C4-2B (cell line): ENCODE measurements around the gene STARD4.

Source experiments
- H3K27ac ChIP-seq: fragments of 450-650 bp; 2 replicates; pipeline ENCODE4 v1.5.1; 2017
- CTCF ChIP-seq: fragments of 450-650 bp; conservative IDR thresholded peaks from 2 replicates; pipeline ENCODE4 v1.5.1; 2017; ENCODE audit warnings: mild to moderate bottlenecking
- ZFX ChIP-seq: fragments of 450-650 bp; IDR thresholded peaks from 2 replicates; pipeline ENCODE4 v1.6.1; 2017

Gene STARD4

GRCh38 chr5:111512375-111513130 lies at the start of gene STARD4:
STARD4 (minus strand) TSS chr5:111512535; CDS start chr5:111507433, 5,102 bp downstream.
- TF ChIP-seq CTCF = no peak
- TF ChIP-seq ZFX = no peak
- peak within 1 kb of the TSS; percentile 85 for H3K27ac ChIP-seq

GRCh38 chr5:111559680-111560079 lies 47.3 kb upstream of the STARD4 start:
- TF ChIP-seq ZFX (no peak), CTCF (no peak)
- no peak overlapping the region for H3K27ac ChIP-seq

GRCh38 chr5:111557686-111558085 lies 45.4 kb upstream of the STARD4 start:
- TF ChIP-seq CTCF = no peak
- no peak for TF ChIP-seq ZFX
- H3K27ac ChIP-seq = no peak overlapping the region

GRCh38 chr5:111557111-111557510 lies 44.8 kb upstream of the STARD4 start:
- no peak for TF ChIP-seq ZFX
- TF ChIP-seq CTCF = no peak
- no peak overlapping the region for H3K27ac ChIP-seq

GRCh38 chr5:111556501-111556900 lies 44.2 kb upstream of the STARD4 start:
- TF ChIP-seq CTCF (no peak), ZFX (no peak)
- H3K27ac ChIP-seq = no peak overlapping the region

- TF ChIP-seq ZFX (no peak), CTCF (no peak)
- H3K27ac ChIP-seq = no peak overlapping the region
These were observed 43.4 kb upstream of the STARD4 start for GRCh38 chr5:111555760-111556159.

- H3K27ac ChIP-seq = no peak overlapping the region
- TF ChIP-seq ZFX = no peak
- TF ChIP-seq CTCF = no peak
These were observed 41.5 kb upstream of the STARD4 start for GRCh38 chr5:111553868-111554267.
